ENCODE results near the gene HOXC12. TPM values are rescaled to one million over a fixed set of nuclear protein-coding genes. Genes with fewer than 3 reads are reported as not detected.

The HOXC12 gene
- total RNA-seq, 1 experiment from 2014 or later = not detected

GRCh38 chr12:53977596-53978445 is 23.1 kb downstream of the HOXC12 start:
- Histone ChIP-seq H3K27ac (no peak overlapping the region), H3K4me3 (peak overlapping the region; percentile 41), H3K36me3 (no peaks in the 10 kb centered on the region), H3K27me3 (peaks cover 13% of the 10 kb centered on the region), H3K4me1 (peaks cover 3% of the 10 kb centered on the region; the same call in 1 of the 2 replicates), H3K9me3 (replicated peaks) (no peaks in the 10 kb centered on the region)
- DNase-seq = peak in 1 of 2 experiments; percentile 28

- Histone ChIP-seq H3K36me3 (no peaks in the 10 kb centered on the region), H3K9me3 (replicated peaks) (no peaks in the 10 kb centered on the region), H3K27ac (no peak overlapping the region), H3K4me3 (no peak overlapping the region), H3K27me3 (peaks cover 13% of the 10 kb centered on the region), H3K4me1 (peaks cover 3% of the 10 kb centered on the region; the same call in 1 of the 2 replicates)
- no peak for DNase-seq
Measured at GRCh38 chr12:53978477-53979356, 24.0 kb downstream of the HOXC12 start.

- H3K36me3 ChIP-seq = no peaks in the 10 kb centered on the region
- no peaks in the 10 kb centered on the region for H3K9me3 ChIP-seq (replicated peaks)
- H3K4me3 ChIP-seq = no peak overlapping the region
- DNase-seq = no peak
- H3K27ac ChIP-seq = no peak overlapping the region
- peaks cover 3% of the 10 kb centered on the region; the same call in 1 of the 2 replicates for H3K4me1 ChIP-seq
- peaks cover 13% of the 10 kb centered on the region for H3K27me3 ChIP-seq
Measured at GRCh38 chr12:53980104-53980801, 25.6 kb downstream of the HOXC12 start.

DNA sequence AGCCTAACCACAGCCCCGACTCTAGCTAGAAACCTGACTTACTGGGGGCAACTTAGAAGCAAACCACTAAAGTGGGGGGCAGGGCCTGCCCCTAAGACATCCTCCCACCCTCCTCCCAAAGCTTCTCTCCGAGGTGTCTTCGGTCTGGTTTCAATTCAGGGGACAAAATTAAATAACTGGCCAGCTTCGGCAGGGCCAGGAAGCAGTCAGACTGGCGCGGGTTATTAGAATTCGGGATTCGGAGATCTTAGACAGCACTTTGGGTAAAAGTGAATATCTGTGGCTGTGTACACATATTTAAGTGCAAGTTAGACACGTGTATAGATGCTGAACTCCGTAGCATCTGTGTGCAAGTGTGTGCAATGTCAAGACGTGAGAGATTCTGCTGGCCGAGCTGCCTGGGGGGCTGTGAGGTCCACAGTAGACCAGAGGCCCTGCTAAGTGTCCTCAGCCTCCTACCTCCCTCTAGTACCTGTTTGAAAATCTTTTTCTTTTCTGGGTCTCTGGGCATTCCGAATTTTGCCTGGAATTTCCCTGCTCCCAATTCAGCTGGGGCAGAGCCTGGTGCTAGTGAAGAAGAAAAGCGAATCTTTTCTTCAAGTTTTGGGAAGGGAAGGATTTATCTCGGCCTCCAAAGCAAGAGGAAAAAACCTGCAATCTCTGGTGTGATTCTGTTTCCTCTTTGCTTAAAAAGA is 26.2 kb downstream of the HOXC12 start:
- Histone ChIP-seq H3K36me3 (no peaks in the 10 kb centered on the region), H3K27me3 (peaks cover 13% of the 10 kb centered on the region), H3K9me3 (replicated peaks) (no peaks in the 10 kb centered on the region), H3K27ac (no peak overlapping the region), H3K4me1 (peaks cover 3% of the 10 kb centered on the region; the same call in 1 of the 2 replicates), H3K4me3 (no peak overlapping the region)
- DNase-seq = no peak

GRCh38 chr12:53981634-53982565 is 27.2 kb downstream of the HOXC12 start:
- H3K27ac ChIP-seq = no peak overlapping the region
- peaks cover 3% of the 10 kb centered on the region; the same call in 1 of the 2 replicates for H3K4me1 ChIP-seq
- H3K36me3 ChIP-seq = no peaks in the 10 kb centered on the region
- H3K27me3 ChIP-seq = peaks cover 13% of the 10 kb centered on the region
- no peaks in the 10 kb centered on the region for H3K9me3 ChIP-seq (replicated peaks)
- H3K4me3 ChIP-seq = no peak overlapping the region
- no peak for DNase-seq

GRCh38 chr12:53982648-53983567 is 28.2 kb downstream of the HOXC12 start:
- Histone ChIP-seq H3K27ac (no peak overlapping the region), H3K27me3 (peaks cover 13% of the 10 kb centered on the region)

GRCh38 chr12:53983568-53983949 is 28.9 kb downstream of the HOXC12 start:
- no peak for DNase-seq
- Histone ChIP-seq H3K4me1 (no peaks in the 10 kb centered on the region), H3K36me3 (no peaks in the 10 kb centered on the region), H3K9me3 (replicated peaks) (no peaks in the 10 kb centered on the region), H3K27ac (no peak overlapping the region), H3K27me3 (peaks cover 13% of the 10 kb centered on the region), H3K4me3 (no peak overlapping the region)

More at GRCh38 chr12:53982648-53983567, 28.2 kb downstream of the HOXC12 start:
- no peaks in the 10 kb centered on the region for H3K4me1 ChIP-seq
- DNase-seq = no peak
- H3K9me3 ChIP-seq (replicated peaks) = no peaks in the 10 kb centered on the region
- H3K36me3 ChIP-seq = no peaks in the 10 kb centered on the region
- H3K4me3 ChIP-seq = no peak overlapping the region

- DNase-seq = no peak
- Histone ChIP-seq H3K9me3 (replicated peaks) (no peaks in the 10 kb centered on the region), H3K4me1 (no peaks in the 10 kb centered on the region), H3K27me3 (peaks cover 13% of the 10 kb centered on the region), H3K4me3 (0 out of 2 replicates have a peak overlapping the region, but pooled peaks have one; percentile 19), H3K36me3 (no peaks in the 10 kb centered on the region), H3K27ac (no peak overlapping the region)
Measured at GRCh38 chr12:53983950-53984572, 29.4 kb downstream of the HOXC12 start.

- peaks cover 13% of the 10 kb centered on the region for H3K27me3 ChIP-seq
- H3K36me3 ChIP-seq = no peaks in the 10 kb centered on the region
- no peaks in the 10 kb centered on the region for H3K9me3 ChIP-seq (replicated peaks)
- peak; percentile 92 to 95 for DNase-seq
- no peaks in the 10 kb centered on the region for H3K4me1 ChIP-seq
- peak within 1 kb of the TSS; percentile 40 for H3K4me3 ChIP-seq
- no peak within 1 kb of the TSS for H3K27ac ChIP-seq
Measured at GRCh38 chr12:53984901-53985691, 30.4 kb downstream of the HOXC12 start, which contains the start of gene HOXC10. HOXC10 (plus strand) TSS chr12:53985146; CDS start chr12:53985260, 114 bp downstream.

DNA sequence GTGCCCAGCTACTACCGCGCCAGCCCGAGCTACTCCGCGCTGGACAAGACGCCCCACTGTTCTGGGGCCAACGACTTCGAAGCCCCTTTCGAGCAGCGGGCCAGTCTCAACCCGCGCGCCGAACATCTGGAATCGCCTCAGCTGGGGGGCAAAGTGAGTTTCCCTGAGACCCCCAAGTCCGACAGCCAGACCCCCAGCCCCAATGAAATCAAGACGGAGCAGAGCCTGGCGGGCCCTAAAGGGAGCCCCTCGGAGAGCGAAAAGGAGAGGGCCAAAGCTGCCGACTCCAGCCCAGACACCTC is 30.9 kb downstream of the HOXC12 start:
- H3K9me3 ChIP-seq (replicated peaks) = no peaks in the 10 kb centered on the region
- no peak for DNase-seq
- H3K4me3 ChIP-seq = no peak overlapping the region
- no peaks in the 10 kb centered on the region for H3K4me1 ChIP-seq
- H3K27me3 ChIP-seq = peaks cover 11% of the 10 kb centered on the region
- H3K36me3 ChIP-seq = no peaks in the 10 kb centered on the region
- no peak overlapping the region for H3K27ac ChIP-seq

GRCh38 chr12:53985994-53986685 is 31.4 kb downstream of the HOXC12 start:
- DNase-seq = no peak
- Histone ChIP-seq H3K4me1 (no peaks in the 10 kb centered on the region), H3K27ac (no peak overlapping the region), H3K36me3 (no peaks in the 10 kb centered on the region), H3K9me3 (replicated peaks) (no peaks in the 10 kb centered on the region), H3K4me3 (no peak overlapping the region), H3K27me3 (peaks cover 13% of the 10 kb centered on the region)

All from SJCRH30 (cell line).